Heart left ventricle (tissue), 16 donors: Measurements from ENCODE around the gene PIM3. TPM values are rescaled to one million over a fixed set of nuclear protein-coding genes. Genes with fewer than 3 reads are reported as not detected.

Source experiments
- ATAC-seq, 4 donors: fragments of 200-7000 bp; cut with Tn5 transposase; one replicate each; pipeline ENCODE4 v1.9.1; 2020 to 2022; ENCODE audit warnings: moderate library complexity in 4 of 4, mild to moderate bottlenecking in 3 of 4, moderate number of reproducible peaks in 1 of 4
- DNase-seq, 5 donors: peaks; one replicate each; pipeline ENCODE4 v3.0.0-alpha.2; 2020
- H3K27ac ChIP-seq, 12 donors: fragments of 200-600 bp; sonication (generic) in 4 of 12; one replicate each; pipeline versions ENCODE4 v1.5.0 to v1.8.0; 2016 to 2022; ENCODE audit warnings: mild to moderate bottlenecking in 2 of 12
- H3K27me3 ChIP-seq, 9 donors: fragments of 200-600 bp; sonication (generic) in 2 of 9; one replicate each; pipeline versions ENCODE4 v1.5.1 to v1.8.0; 2016 to 2022; ENCODE audit warnings: mild to moderate bottlenecking in 3 of 9
- H3K36me3 ChIP-seq, 9 donors: fragments of 200-600 bp; sonication (generic) in 2 of 9; one replicate each; pipeline versions ENCODE4 v1.5.0 to v1.8.0; 2018 to 2022; ENCODE audit warnings: mild to moderate bottlenecking in 2 of 9
- H3K4me1 ChIP-seq, 12 donors: fragments of 200-600 bp; sonication (generic) in 4 of 12; one replicate each; pipeline versions ENCODE4 v1.5.0 to v1.8.0; 2016 to 2022; ENCODE audit warnings: mild to moderate bottlenecking in 3 of 12
- H3K4me3 ChIP-seq, 12 donors: fragments of 200-600 bp; sonication (generic) in 4 of 12; one replicate each; pipeline versions ENCODE4 v1.5.0 to v1.8.0; 2017 to 2022; ENCODE audit warnings: mild to moderate bottlenecking in 9 of 12, moderate library complexity in 4 of 12
- H3K9me3 ChIP-seq, 12 donors: fragments of 200-600 bp; sonication (generic) in 4 of 12; one replicate each; pipeline versions ENCODE4 v1.5.0 to v1.8.0; 2016 to 2022; ENCODE audit warnings: mild to moderate bottlenecking in 1 of 12
- CTCF ChIP-seq, 12 donors: fragments of 200-600 bp; sonication (generic) in 4 of 12; IDR thresholded peaks; one replicate each; pipeline versions ENCODE4 v1.5.0 to v1.8.0; 2018 to 2022; ENCODE audit warnings: antibody characterized with exemption in 12 of 12, mild to moderate bottlenecking in 5 of 12
- POLR2A ChIP-seq, 2 donors: fragments of 450-650 bp; IDR thresholded peaks; one replicate each; pipeline ENCODE4 v1.6.1; 2017; ENCODE audit warnings: antibody characterized with exemption in 2 of 2, mild to moderate bottlenecking in 2 of 2, moderate library complexity in 2 of 2
- WGBS, 4 donors: extraction: QIAGEN DNeasy Blood & Tissue Kit in 2 of 4; methylation state at CpG; one replicate each; pipeline versions ENCODE4 v1.1.5 to v1.1.7; 2013 to 2018; 5-methylcytosine and 5-hydroxymethylcytosine counted together
- intact Hi-C, 10 donors: fragments of 100-400 bp; cut with DNase I; formaldehyde crosslinking; loops; one replicate each; pipeline versions ENCODE4 v1.11.1 to v1.14.2; 2022
- polyA plus RNA-seq, 2 donors: library from polyadenylated mRNA; stranded (reverse); fragments of 200-250 nt; gene quantifications; one replicate each; pipeline ENCODE4 v1.2.3, GENCODE V29; 2013
- total RNA-seq, 9 donors: library from RNA; depleted of rRNA in 2 of 9; stranded (reverse); fragments of >200 nt in 2 of 9; fragmentation: NEBNext Ultra II Directional in 3 of 9; extraction: Animal tissue kit (Norgen Biotek cat#: 25700) in 3 of 9; gene quantifications; one replicate each; pipeline versions ENCODE4 v1.1.0 to v1.2.4, GENCODE V29; 2016 to 2023
- donor health status: ischemic (EF 13 %, LVEDD 7.1; RV severe dilation, severe dysfunction).
- donor health status: healthy with polysubstance abuse.
- donor health status: DM: no; HTN: yes; CAD: no.
- donor health status: DM: no; HTN: no; CAD: no.
- donor health status: ischemic (EF 25% LVEDD 6.9; RV normal size, moderate dysfunction).
- donor health status: ischemic (EF 25% LVEDD 5.7; RV mildly dilated, moderate dysfunction).
- donor health status: healthy.
- donor health status: DM: yes; HTN: yes; CAD: no.
- donor health status: ischemic (EF 35%, LVEDD 5.7; RV mildly dilated, moderate dysfunction).
- donor health status: nonischemic (EF 11% LVEDD 7.7; RV severe dilation, severe dysfunction).
- donor health status: DM: yes; HTN: yes; CAD: no.
- donor health status: PGD.
- donor health status: ischemic (EF 29% LVEDD 5.4; RV normal size, mild dysfunction).
- donor health status: nonischemic (EF 23%, LVEDD 6.1; RV moderate dilation, normal function).

PIM3 gene
- total and polyA plus RNA-seq, 11 donors, result 37.7 to 118 (median 50.2) TPM

- peak; percentile 86 to 88 for TF ChIP-seq POLR2A (IDR thresholded peaks at IDR 0.05)
- TF ChIP-seq CTCF (IDR thresholded peaks at IDR 0.05), result peak in 1 of 12 donors; percentile 12
- H3K4me1 ChIP-seq, result peaks cover 0 to 24% (median 17%) of the 10 kb centered on the region in 12 donors
- intact Hi-C loops, result loop anchor here in 6 of 10 donors (2.0 to 10.0 kb wide), 9 partner anchors 61 to 151 kb away; partner anchors contain the start of gene ZBED4 (in 3 of the 6)
- H3K27ac ChIP-seq, result peak within 1 kb of the TSS; percentile 60 to 99 (median 96)
- no peaks in the 10 kb centered on the region for H3K9me3 ChIP-seq
- WGBS, 4 donors, result 0 to 1% (median 0%) methylated on average over 45 to 103 of the region's 103 CpGs
- ATAC-seq (peak; percentile 97 to 99 (median 98)), DNase-seq (peak; percentile 99)
- peaks cover 0 to 32% (median 21%) of the 10 kb centered on the region in 9 donors for H3K36me3 ChIP-seq
- no peaks in the 10 kb centered on the region for H3K27me3 ChIP-seq
- H3K4me3 ChIP-seq, result peak within 1 kb of the TSS; percentile 69 to 98 (median 88)
Measured at GRCh38 chr22:49917974-49918910, 42.3 kb upstream of the PIM3 start, which contains the start of the genes ALG12 and CRELD2. ALG12 (minus strand) TSS chr22:49918438; CDS start chr22:49913765, 4,673 bp downstream. CRELD2 (plus strand) TSS chr22:49918634; CDS start chr22:49918770, 136 bp downstream.

GRCh38 chr22:49918911-49919881, 41.4 kb upstream of the PIM3 start:
- Histone ChIP-seq H3K9me3 (no peaks in the 10 kb centered on the region), H3K4me1 (peaks cover 0 to 24% (median 17%) of the 10 kb centered on the region in 12 donors), H3K27ac (peak overlapping the region in 11 of 12 donors; percentile 23 to 99 (median 95)), H3K27me3 (no peaks in the 10 kb centered on the region), H3K36me3 (peaks cover 0 to 35% (median 19%) of the 10 kb centered on the region in 9 donors), H3K4me3 (peak overlapping the region; percentile 69 to 98 (median 88))
- TF ChIP-seq CTCF (IDR thresholded peaks at IDR 0.05) (no peak), POLR2A (IDR thresholded peaks at IDR 0.05) (no peak)
- intact Hi-C loops, result loop anchor here in 6 of 10 donors (2.0 to 10.0 kb wide), 8 partner anchors 62 to 152 kb away; partner anchors contain the start of gene ZBED4 (in 3 of the 6)
- ATAC-seq, result no peak
- DNase-seq, result no peak
- 39 to 54% (median 44%) methylated on average over 25 to 47 of the region's 47 CpGs for whole genome bisulfite sequencing, 4 donors

GRCh38 chr22:49920859-49921258, 39.7 kb upstream of the PIM3 start:
- intact Hi-C loops, result loop anchor here in 5 of 10 donors (10.0 kb wide), 4 partner anchors 146 to 264 kb away; partner anchors contain the start of gene TRABD (in 1 of the 5)
- Histone ChIP-seq H3K4me1 (peaks cover 0 to 24% (median 17%) of the 10 kb centered on the region in 12 donors), H3K27ac (no peak overlapping the region), H3K27me3 (no peaks in the 10 kb centered on the region), H3K4me3 (no peak overlapping the region), H3K9me3 (no peaks in the 10 kb centered on the region), H3K36me3 (peaks cover 0 to 43% (median 26%) of the 10 kb centered on the region in 9 donors)
- no peak for ATAC-seq
- WGBS, 4 donors, result 88 to 97% (median 96%) methylated on average over 16 to 18 of the region's 18 CpGs
- no peak for TF ChIP-seq POLR2A (IDR thresholded peaks at IDR 0.05)
- no peak for TF ChIP-seq CTCF (IDR thresholded peaks at IDR 0.05)
- no peak for DNase-seq
